GM13976 (cell line): Measurements from ENCODE around the gene OR6C1.
"Not testable (repeated sequence)": the region's sequence is repeated elsewhere in the genome, so short reads cannot be mapped to it uniquely, and the experiment has no call there.

Source experiments
- DNase-seq: peaks from one replicate; pipeline ENCODE4 v3.0.0; 2012; ENCODE audit warnings: low spot score
- in situ Hi-C: fragments of 300-500 bp; cut with MboI; formaldehyde crosslinking; loops from one replicate; pipeline ENCODE4 v1.12.0; 2022; ENCODE audit warnings: low sequenced_read_pairs, mixed read lengths, inconsistent platforms; ENCODE audit not compliant: unreplicated experiment
- TF ChIP-seq, protein P1 (sequence below): IDR thresholded peaks from 2 replicates; pipeline ENCODE4 v1.5.1; 2012; ENCODE audit warnings: borderline replicate concordance, mild to moderate bottlenecking; ENCODE audit not compliant: insufficient read depth; ENCODE audit errors: extremely low read depth, missing control alignments, control extremely low read depth

The OR6C1 gene

DNA sequence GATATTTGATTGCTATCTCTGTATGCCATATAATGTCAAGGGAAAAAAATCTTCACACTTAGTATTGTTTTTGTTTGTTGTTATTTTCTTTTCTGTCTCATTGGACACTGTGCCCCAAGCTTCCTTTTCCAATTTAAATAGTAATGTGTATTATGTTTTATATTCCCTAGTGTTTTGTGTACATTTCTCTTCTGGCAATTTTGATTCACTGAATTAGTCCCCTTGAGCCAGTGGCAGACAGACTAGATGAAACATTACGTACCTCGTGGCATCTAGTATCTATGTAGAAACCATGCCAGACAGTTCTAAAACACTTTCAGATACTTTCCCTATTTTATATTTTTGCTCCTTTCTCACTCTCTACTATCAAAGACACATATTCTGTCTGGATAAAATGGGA is at the start of gene OR6C1:
Gene OR6C1, plus strand, starts transcription at position 301 of the 400 bp plus-strand sequence. CDS start 6,257 bp downstream, outside the sequence.
- TF ChIP-seq, protein P1, sequence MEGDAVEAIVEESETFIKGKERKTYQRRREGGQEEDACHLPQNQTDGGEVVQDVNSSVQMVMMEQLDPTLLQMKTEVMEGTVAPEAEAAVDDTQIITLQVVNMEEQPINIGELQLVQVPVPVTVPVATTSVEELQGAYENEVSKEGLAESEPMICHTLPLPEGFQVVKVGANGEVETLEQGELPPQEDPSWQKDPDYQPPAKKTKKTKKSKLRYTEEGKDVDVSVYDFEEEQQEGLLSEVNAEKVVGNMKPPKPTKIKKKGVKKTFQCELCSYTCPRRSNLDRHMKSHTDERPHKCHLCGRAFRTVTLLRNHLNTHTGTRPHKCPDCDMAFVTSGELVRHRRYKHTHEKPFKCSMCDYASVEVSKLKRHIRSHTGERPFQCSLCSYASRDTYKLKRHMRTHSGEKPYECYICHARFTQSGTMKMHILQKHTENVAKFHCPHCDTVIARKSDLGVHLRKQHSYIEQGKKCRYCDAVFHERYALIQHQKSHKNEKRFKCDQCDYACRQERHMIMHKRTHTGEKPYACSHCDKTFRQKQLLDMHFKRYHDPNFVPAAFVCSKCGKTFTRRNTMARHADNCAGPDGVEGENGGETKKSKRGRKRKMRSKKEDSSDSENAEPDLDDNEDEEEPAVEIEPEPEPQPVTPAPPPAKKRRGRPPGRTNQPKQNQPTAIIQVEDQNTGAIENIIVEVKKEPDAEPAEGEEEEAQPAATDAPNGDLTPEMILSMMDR = no peak

DNA sequence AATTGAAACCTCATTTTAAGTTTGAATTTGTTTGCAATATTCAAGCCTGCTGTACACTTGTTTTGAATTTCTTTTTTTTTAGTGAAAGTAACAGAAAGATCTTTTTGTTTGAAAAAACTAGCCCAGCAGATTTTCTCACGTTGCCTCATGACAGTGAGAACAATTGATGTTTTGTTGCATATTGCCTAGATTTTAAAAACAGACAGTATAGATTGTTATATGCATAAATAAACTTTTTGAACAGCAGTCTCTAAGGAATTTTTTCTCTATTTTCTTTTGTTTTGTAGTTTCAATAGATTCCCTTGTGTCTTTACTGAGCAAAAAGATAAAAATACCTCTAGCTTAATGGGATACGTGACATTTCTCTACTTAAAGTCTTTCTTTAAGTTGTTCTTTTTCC is 33.2 kb upstream of the OR6C1 start:
- TF ChIP-seq, protein P1 = no peak
- DNase-seq = no peak
- in situ Hi-C loops = no loop called here

More for the DNA sequence above, at the start of gene OR6C1:
- in situ Hi-C loops = no loop called here
- DNase-seq = no peak

DNA sequence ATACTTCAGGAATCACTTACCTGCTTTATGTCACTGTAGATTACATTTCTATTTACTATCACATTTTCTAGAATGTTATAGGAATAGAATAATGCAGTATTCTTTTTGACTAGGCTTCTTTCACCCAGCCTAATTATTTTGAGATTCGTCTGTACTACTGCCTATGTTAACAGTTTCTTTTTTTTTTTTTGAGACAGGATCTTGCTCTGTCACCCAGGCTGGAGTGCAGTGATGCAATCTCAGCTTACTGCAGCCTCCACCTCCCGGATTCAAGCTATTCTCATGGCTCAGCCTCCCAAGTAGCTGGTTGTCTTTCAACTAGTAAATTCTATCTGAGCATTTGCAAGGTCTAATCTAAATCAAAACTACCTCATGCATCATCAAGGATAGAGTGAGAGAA is 24.1 kb upstream of the OR6C1 start:
- no peak for DNase-seq
- TF ChIP-seq, protein P1 = no peak
- in situ Hi-C loops = no loop called here

- TF ChIP-seq, protein P1 = no peak
- DNase-seq = no peak
- in situ Hi-C loops = no loop called here
Observed at GRCh38 chr12:55296469-55296868, 17.7 kb upstream of the OR6C1 start, which contains the start of gene OR6C6. Gene OR6C6, minus strand, starts transcription at chr12:55296569. Its CDS starts 1,337 bp downstream, at chr12:55295232.

DNA sequence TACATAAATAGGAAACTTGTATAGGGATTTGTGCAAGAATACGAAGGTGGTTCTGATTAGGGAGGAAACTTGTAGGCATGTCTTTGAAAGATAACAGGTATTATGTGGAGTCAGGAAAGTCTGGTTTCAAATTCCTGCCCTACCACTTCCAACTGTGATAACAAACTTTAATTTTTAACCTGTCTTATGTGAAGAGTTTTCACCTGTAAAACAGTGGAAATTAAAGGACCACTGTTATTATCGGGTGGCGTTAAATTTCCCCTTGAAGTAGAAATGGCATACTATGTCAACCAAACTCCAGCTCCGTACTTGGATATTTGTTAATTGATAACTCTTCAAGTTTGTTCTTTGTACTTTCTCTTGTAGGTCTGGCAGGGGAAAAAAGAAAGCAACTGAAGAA is 6.1 kb downstream of the OR6C1 start:
- TF ChIP-seq, protein P1 = no peak
- DNase-seq = no peak
- in situ Hi-C loops = no loop called here

DNA sequence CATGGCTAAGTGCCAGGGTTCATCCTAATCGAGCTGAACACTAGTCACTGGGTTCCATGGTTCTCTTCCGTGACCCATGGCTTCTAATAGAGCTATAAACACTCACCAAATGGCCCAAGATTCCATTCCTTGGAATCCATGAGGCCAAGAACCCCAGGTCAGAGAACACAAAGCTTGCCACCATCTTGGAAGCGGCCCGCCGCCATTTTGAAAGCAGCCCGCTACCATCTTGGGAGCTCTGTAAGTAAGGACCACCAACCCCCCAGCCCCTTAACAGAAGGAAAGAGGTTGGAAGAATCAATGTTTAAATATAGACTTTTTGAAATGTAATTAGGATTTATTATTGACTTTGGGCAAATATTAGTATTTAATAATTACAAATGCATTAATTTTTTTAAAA is 11.7 kb downstream of the OR6C1 start:
- in situ Hi-C loops, DNase-seq: not testable (repeated sequence)

- no peak for DNase-seq
- TF ChIP-seq, protein P1 = no peak
- in situ Hi-C loops = no loop called here
Observed at GRCh38 chr12:55330446-55330845, 16.3 kb downstream of the OR6C1 start, which contains the start of gene OR6C3. Gene OR6C3, plus strand, starts transcription at chr12:55330746. Its CDS starts 955 bp downstream, at chr12:55331701.
